Measurements from ENCODE around the gene AGBL1.

The AGBL1 gene

DNA sequence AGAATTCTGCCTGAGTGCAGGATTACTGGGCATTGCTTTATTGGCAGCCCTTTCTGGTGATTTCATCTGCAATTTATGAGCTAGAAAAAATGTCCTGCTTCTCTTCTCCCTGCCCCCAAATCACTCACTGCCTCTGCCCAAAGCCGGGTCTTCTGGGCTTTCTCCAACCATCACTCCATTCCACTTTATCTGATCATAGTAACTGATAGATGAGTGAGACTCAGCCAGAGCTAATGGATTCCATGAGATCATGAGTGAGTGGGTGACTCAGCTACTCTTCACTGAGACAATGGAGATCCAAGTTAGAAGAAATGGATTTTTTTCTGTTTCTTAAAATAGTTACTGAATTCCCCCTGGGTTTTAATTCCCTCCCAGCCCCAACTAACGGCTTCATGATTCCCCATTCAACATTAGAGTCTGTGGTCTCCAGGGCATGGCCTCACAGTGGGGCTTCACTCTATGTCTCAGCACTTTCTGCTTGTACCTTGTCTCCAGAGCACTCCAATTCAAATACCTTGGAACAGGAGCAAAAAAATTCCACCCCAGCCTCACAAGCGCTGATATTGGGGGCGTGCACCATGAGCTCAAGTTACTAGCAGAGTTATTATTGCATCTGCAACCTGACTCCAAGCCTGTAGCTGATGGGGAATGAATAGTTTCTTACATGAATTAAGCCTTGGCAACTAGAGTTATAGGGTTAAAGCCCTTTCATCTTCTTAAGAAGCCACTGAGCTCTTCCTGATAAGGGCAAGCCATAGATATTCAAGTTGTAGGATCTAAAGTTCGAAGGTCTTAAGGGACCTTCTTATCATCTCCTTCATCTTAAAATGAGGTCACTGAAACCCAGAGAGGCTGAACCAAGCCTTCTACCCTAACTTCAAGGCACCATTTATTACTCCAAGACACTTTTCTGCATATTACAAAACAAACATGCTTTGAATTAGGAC, 85.9 kb downstream of the AGBL1 start:
- DNase-seq: peak; percentile 44

DNA sequence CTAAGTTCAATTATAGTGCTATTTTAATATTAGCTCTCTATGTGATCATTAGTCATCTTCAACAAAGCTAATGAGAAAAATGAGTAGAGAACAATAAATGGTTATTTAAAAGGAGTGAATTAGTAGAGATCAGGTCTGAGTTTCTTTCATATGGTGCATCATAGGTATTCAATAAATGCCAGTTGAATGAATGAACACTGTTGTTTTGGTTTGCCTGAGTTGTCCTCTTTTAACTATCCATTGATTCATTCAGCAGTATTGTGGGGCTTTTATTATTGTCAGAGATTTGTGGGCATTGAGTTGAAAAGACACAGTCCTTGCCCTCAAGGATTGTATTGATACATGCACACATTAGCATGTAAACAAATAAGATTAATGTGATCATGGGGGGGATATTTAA, 88.2 kb downstream of the AGBL1 start:
- no peak for DNase-seq

DNA sequence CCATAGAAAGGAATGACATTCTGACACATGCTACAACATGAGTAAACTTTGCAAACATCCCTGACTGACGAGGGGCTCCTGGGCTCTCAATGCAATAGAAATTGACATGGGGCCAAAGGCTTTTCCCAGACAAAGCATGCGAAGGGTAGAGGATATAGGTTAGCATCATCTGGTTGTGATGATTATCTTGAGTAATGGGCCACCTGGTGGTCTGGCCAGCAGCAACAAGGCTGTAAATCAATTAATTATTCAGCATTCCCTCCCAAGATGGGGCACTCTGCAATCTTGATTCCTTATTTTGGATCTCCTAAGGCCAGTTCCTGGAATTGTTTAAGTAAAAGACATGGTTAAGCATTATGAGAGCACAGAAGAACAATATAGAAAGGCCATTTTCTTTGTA, 99.2 kb downstream of the AGBL1 start:
- DNase-seq: no peak

- peak; percentile 39 for DNase-seq
Observed at GRCh38 chr15:86183596-86184491, 104.2 kb downstream of the AGBL1 start.

DNA sequence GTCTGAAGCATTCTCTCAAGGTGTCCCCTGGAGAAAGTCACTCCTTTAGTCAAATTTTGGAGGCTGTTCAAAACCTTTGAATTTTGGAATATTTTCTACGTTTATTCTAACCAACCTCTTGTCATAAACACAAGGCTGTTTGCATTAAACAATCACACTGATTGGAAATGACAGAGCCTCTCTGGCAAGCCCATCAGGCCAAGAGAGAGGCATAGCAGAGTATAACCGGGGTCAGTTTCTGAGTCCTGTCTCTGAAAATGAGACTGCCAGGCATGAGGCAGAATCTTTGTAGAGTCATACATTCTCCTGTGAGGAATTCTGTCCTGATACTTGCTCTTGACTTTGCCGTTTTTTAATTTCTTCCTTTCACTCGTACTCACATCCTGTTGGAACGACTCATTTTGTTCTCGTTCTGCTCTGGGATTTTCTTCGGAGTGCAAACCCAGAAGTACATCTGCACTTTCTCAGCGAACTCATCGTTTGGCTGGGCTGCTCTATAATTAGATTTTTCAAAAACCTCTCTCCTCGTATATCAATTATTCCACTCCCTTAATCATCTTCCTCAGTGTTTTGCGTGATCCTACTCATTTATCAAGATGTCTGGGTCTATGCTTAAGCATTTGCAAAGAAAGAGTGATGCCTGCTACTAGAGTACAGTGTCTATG, 114.2 kb downstream of the AGBL1 start:
- no peak for DNase-seq

DNA sequence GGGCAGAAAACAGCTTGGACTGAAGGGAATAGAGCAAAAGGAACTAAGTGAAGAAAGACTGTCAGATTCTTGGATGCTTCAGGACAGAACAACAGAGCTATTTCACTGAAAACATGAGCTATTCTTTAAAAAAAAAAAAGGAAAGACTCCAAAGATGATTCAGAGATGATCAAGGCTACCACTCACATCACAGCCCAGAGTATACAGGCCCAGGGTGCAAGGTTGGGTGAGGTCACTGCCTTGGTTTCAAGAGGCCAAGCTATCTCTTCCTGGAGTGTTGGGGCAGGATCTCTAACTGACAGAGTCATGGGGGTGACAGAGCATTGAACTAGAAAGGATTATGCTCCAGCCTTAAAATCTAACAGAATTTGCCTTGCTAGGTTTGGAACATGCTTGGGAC, 118.1 kb downstream of the AGBL1 start:
- DNase-seq: no peak

DNA sequence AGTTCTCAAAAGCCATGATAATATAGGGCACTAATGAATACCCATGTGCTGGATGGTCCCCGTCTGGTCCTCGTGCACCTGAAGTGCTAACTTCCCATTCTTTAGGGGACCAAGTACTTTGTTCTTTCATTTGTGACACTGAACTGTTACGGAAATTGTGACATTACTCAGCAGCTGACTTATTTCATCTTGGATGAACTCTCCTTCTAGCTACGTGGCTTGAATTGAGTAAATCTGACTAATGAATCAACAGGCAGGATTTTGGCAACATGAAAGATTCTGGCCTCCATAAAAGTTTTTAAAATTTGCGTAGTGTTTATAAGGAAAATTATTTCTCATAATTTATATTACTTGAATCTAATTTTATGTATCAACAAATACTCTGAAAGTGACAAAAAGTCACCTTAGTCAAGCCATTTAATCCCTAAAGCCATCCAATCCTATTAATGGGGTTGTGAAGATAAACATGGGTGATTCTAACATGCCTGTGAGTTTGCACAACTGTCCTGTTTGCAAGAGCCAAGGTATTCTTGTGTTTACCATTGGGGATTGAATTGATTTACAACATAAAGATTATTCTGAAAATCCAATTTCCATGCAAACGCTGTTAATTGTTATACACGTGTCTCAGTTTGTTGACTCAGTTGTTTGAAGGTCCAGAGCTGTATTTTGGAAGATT, 119.9 kb downstream of the AGBL1 start:
- DNase-seq: no peak

GRCh38 chr15:86201313-86202008, 121.8 kb downstream of the AGBL1 start:
- no peak for DNase-seq

- DNase-seq: no peak
Observed at GRCh38 chr15:86203462-86203861, 123.8 kb downstream of the AGBL1 start.

- no peak for DNase-seq
Observed at GRCh38 chr15:86205096-86205495, 125.4 kb downstream of the AGBL1 start.

DNA sequence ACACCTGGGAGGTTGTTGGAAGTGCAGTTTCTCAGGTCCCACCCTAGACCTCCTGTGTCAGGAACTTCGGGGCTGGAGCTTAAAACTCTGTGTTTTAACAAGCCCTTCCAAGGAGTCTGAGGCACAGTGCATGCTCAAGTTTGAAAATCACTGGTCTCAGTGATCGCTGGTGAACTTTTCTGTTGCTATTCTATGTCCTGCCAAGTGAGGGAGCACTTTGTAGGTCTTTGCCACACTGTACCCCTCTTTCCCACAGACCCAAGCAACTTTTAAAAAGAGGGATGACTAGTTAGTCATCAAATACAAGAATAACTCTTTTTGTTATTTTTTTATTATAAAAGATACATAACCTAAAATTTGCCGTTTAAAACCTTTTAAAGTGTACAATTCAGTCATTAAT, 133.7 kb downstream of the AGBL1 start:
- no peak for DNase-seq

DNA sequence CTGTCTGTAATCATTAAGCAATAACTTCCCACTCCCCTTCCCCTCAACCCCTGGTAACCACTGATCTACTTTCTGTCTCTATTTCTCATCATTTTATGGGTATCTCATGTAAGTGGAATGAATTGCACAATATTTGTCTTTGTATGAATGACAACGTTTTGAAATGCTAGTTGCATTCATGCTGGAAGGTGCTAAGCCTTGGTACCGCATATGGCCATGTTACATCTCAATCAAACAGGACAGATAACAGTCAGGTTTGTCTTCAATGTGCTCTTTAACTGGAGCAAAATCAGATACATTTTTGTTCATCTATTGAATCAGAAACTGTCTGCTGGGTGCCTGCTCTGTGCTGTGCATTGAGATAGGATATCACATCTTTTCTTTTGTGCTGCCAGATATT, 134.2 kb downstream of the AGBL1 start:
- DNase-seq: no peak

DNA sequence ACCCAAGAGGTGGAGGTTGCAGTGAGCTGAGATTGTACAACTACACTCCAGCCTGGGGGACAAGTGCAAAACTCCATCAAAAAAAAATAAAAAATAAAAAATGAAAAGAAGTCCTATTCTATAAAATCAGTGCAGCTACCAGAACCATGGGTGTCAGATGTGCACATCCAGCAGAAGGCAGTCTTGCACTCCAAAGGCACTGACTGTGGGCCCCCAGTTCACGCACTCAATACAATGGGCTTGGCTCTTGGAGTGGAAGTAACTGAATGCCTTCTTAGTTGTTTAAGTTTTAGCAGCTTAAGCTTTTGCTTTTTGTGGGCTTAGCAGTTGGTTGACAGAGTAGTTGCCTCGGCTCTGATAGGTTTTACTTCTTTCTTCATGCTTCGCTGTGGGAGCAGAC, 141.4 kb downstream of the AGBL1 start:
- no peak for DNase-seq

DNA sequence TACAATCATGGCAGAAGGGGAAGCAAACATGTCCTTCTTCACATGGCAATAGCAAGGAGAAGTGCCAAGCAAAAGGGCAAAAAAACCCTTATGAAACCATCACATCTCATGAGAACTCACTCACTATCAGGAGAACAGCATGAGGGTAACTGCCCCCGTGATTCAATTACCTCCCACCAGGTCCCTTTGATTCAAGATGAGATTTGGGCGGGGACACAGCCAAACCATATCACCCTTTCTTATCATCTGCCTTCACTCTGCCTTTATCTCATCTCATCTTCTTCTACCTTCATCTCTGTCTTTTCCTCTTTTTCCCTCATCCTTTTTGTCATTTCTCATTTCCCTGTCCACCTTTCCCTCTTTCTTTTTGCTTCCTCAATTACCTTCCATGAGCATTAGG, 149.6 kb downstream of the AGBL1 start:
- DNase-seq: no peak

- DNase-seq: no peak
Observed at GRCh38 chr15:86229936-86230335, 150.3 kb downstream of the AGBL1 start.

- DNase-seq: no peak
Observed at GRCh38 chr15:86231864-86232721, 152.4 kb downstream of the AGBL1 start.

- DNase-seq: peak; percentile 12
Observed at GRCh38 chr15:86235667-86236066, 156.0 kb downstream of the AGBL1 start.

DNA sequence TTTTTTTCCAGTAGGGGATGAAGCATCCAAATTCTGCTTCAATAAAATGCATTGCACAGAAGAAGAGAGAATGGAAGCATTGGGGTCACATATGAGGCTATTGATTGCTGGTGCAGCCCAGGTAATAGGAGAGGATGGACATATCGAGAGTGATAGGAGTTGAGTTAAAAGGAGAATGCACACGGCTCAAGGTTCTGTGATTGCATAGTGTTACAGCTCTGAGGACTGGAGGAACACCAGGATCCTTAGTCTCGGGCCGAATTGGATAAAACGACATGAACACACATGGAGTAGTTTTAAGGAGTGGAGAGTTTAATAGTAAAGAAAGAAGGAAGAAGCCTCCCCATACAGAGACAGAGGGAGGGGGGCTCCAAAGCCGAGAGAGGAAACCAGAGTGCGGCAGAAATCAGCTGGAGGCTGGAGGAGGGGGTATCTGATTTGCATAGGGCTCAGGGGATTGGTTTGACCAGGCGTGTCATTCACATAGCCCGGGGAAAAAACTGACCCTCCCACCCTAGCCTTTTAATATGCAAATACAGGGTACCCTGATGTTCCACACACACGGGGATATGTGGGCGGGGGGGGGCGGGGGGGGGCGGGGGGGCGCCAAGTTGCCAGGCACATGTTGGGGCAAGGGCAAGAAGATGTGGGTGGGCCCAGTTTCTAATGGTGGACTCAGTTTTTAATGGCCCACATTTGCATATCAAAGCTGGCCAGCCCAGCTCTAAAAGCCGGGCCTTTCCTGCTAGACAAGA, 156.9 kb downstream of the AGBL1 start:
- no peak for DNase-seq

GRCh38 chr15:86237111-86237500, 157.4 kb downstream of the AGBL1 start:
- DNase-seq: no peak

- DNase-seq: no peak
Observed at GRCh38 chr15:86247249-86247955, 167.7 kb downstream of the AGBL1 start.

Data from NCI-H2171 (cell line).